IMR-90 (cell line): ENCODE results near the gene SEC11A. TPM values are rescaled to one million over a fixed set of nuclear protein-coding genes. Genes with fewer than 3 reads are reported as not detected.

Source experiments
- ATAC-seq: fragments of 200-7000 bp; cut with Tn5 transposase; 2 replicates; pipeline ENCODE4 v1.9.1; 2020; ENCODE audit warnings: low read depth, mild to moderate bottlenecking, moderate library complexity
- BruUV-seq: library from RNA; stranded (reverse); fragments of 400-500 nt; replicated peaks from 2 replicates; lab custom pipeline; 2021; lab: Mats Ljungman, UMichigan
- CTCF ChIA-PET: fragments of 300-600 bp; formaldehyde crosslinking; extraction: SDS; loops from one replicate; lab custom pipeline; 2021; ENCODE audit warnings: antibody characterized with exemption; lab: Yijun Ruan, JAX
- POLR2A ChIA-PET: fragments of 300-600 bp; sonication (Branson Sonifier 250); formaldehyde crosslinking; loops from one replicate; lab custom pipeline; 2022; ENCODE audit warnings: antibody characterized with exemption; ENCODE audit not compliant: unreplicated experiment; lab: Charles Lee
- DNase-seq: peaks from one replicate; pipeline ENCODE4 v3.0.0; 2013
- H2AFZ ChIP-seq: replicated peaks from 2 replicates; pipeline ENCODE3; 2013; ENCODE audit warnings: low read length, mild to moderate bottlenecking; ENCODE audit not compliant: poor library complexity
- H2AK5ac ChIP-seq: 2 replicates; pipeline ENCODE4 v1.6.1; 2013; ENCODE audit warnings: low read depth, low read length, inconsistent platforms
- H2AK9ac ChIP-seq: replicated peaks from 2 replicates; pipeline ENCODE3; 2013; ENCODE audit warnings: mild to moderate bottlenecking, low read depth, low read length, moderate library complexity; ENCODE audit not compliant: poor library complexity
- H2BK120ac ChIP-seq: 2 replicates; pipeline ENCODE4 v1.6.1; 2013; ENCODE audit warnings: low read depth, low read length, inconsistent platforms
- H2BK15ac ChIP-seq: 3 replicates; pipeline ENCODE4 v1.6.1; 2013; ENCODE audit warnings: low read depth, low read length, inconsistent platforms
- H2BK20ac ChIP-seq: 2 replicates; pipeline ENCODE4 v1.6.1; 2013; ENCODE audit warnings: low read depth, mild to moderate bottlenecking, inconsistent platforms, low read length, moderate library complexity
- H2BK5ac ChIP-seq: 2 replicates; pipeline ENCODE4 v1.6.1; 2013; ENCODE audit warnings: mild to moderate bottlenecking, low read depth, low read length, inconsistent platforms; ENCODE audit not compliant: poor library complexity, severe bottlenecking
- H3K14ac ChIP-seq: replicated peaks from 2 replicates; pipeline ENCODE4 v1.6.1; 2013; ENCODE audit warnings: low read depth, low read length, inconsistent platforms
- H3K18ac ChIP-seq: 2 replicates; pipeline ENCODE4 v1.6.1; 2013; ENCODE audit warnings: low read depth, low read length, control low read depth
- H3K23ac ChIP-seq: 2 replicates; pipeline ENCODE4 v1.6.1; 2013; ENCODE audit warnings: low read depth, low read length, inconsistent platforms
- H3K27ac ChIP-seq: 2 replicates; pipeline ENCODE4 v1.5.1; 2013; ENCODE audit warnings: mild to moderate bottlenecking, control low read depth, low read length; ENCODE audit not compliant: insufficient read depth
- H3K27me3 ChIP-seq: 2 replicates; pipeline ENCODE4 v1.6.1; 2013; ENCODE audit warnings: low read length; ENCODE audit not compliant: control insufficient read depth, insufficient read depth
- H3K36me3 ChIP-seq: 2 replicates; pipeline ENCODE4 v1.6.1; 2013; ENCODE audit warnings: low read length, mixed read lengths; ENCODE audit not compliant: control insufficient read depth, insufficient read depth
- H3K4ac ChIP-seq: 2 replicates; pipeline ENCODE4 v1.6.1; 2013; ENCODE audit warnings: low read depth, low read length, inconsistent platforms
- H3K4me1 ChIP-seq: 2 replicates; pipeline ENCODE4 v1.6.1; 2013; ENCODE audit warnings: low read length, mixed read lengths; ENCODE audit not compliant: control insufficient read depth, insufficient read depth
- H3K4me2 ChIP-seq: 2 replicates; pipeline ENCODE4 v1.6.1; 2013; ENCODE audit warnings: low read depth, mild to moderate bottlenecking, control low read depth, low read length, moderate library complexity
- H3K4me3 ChIP-seq: 2 replicates; pipeline ENCODE4 v1.5.1; 2013; ENCODE audit warnings: low read depth, mild to moderate bottlenecking, control low read depth, low read length, moderate library complexity; ENCODE audit not compliant: insufficient read depth
- H3K56ac ChIP-seq: 2 replicates; pipeline ENCODE4 v1.6.1; 2013; ENCODE audit warnings: low read length, inconsistent platforms; ENCODE audit not compliant: insufficient read depth; ENCODE audit errors: extremely low read depth
- H3K79me1 ChIP-seq, 2 experiments: 2 replicates each; pipeline ENCODE4 v1.6.1; 2013; ENCODE audit warnings: low read length in 2 of 2, inconsistent platforms in 1 of 2, low read depth in 1 of 2
- H3K9ac ChIP-seq: 2 replicates; pipeline ENCODE4 v1.6.1; 2013; ENCODE audit warnings: low read depth, low read length, control low read depth
- H3K9me1 ChIP-seq: 2 replicates; pipeline ENCODE4 v1.6.1; 2013; ENCODE audit warnings: low read length, inconsistent platforms; ENCODE audit not compliant: insufficient read depth
- H3K9me3 ChIP-seq: 2 replicates; pipeline ENCODE4 v1.6.1; 2013; ENCODE audit warnings: low read length; ENCODE audit not compliant: control insufficient read depth, insufficient read depth
- H4K20me1 ChIP-seq: 2 replicates; pipeline ENCODE4 v1.6.1; 2013; ENCODE audit warnings: low read length, inconsistent platforms; ENCODE audit not compliant: insufficient read depth
- H4K5ac ChIP-seq: 2 replicates; pipeline ENCODE4 v1.6.1; 2013; ENCODE audit warnings: mild to moderate bottlenecking, low read depth, low read length, control low read depth
- H4K8ac ChIP-seq, 2 experiments: 2 replicates each; pipeline ENCODE4 v1.6.1; 2013; ENCODE audit warnings: low read depth in 2 of 2, low read length in 2 of 2, control low read depth in 1 of 2, inconsistent platforms in 1 of 2
- H4K91ac ChIP-seq: 2 replicates; pipeline ENCODE4 v1.6.1; 2013; ENCODE audit warnings: low read depth, low read length, inconsistent platforms; ENCODE audit not compliant: insufficient read depth
- BHLHE40 ChIP-seq: fragments of 150-350 bp; IDR thresholded peaks from 2 replicates; pipeline ENCODE4 v1.6.1; 2016; ENCODE audit warnings: mild to moderate bottlenecking, low read depth, low read length
- CEBPB ChIP-seq: IDR thresholded peaks from 2 replicates; pipeline ENCODE4 v1.6.1; 2012; ENCODE audit warnings: low read depth, low read length, improper control_type of control experiment
- CHD1 ChIP-seq: IDR thresholded peaks from 2 replicates; pipeline ENCODE4 v1.6.1; 2012; ENCODE audit warnings: low read depth, low read length, improper control_type of control experiment
- CTCF ChIP-seq: conservative IDR thresholded peaks from 2 replicates; pipeline ENCODE4 v1.5.1; 2012; ENCODE audit warnings: mild to moderate bottlenecking, low read depth, low read length, improper control_type of control experiment
- FOS ChIP-seq: fragments of 150-350 bp; IDR thresholded peaks from 2 replicates; pipeline ENCODE4 v1.6.1; 2016; ENCODE audit warnings: low read depth, low read length
- MAFK ChIP-seq: IDR thresholded peaks from 2 replicates; pipeline ENCODE4 v1.6.1; 2012; ENCODE audit warnings: low read depth, low read length, improper control_type of control experiment
- MAZ ChIP-seq: IDR thresholded peaks from 2 replicates; pipeline ENCODE4 v1.6.1; 2012; ENCODE audit warnings: low read depth, mild to moderate bottlenecking, low read length, improper control_type of control experiment, moderate library complexity, borderline replicate concordance
- MXI1 ChIP-seq: IDR thresholded peaks from 2 replicates; pipeline ENCODE4 v1.6.1; 2012; ENCODE audit warnings: low read depth, mild to moderate bottlenecking, low read length, moderate library complexity, borderline replicate concordance
- NFE2L2 ChIP-seq: fragments of 150-350 bp; IDR thresholded peaks from 2 replicates; pipeline ENCODE4 v1.6.1; 2016; ENCODE audit warnings: low read depth, mild to moderate bottlenecking, low read length
- POLR2A ChIP-seq: IDR thresholded peaks from 2 replicates; pipeline ENCODE4 v1.6.1; 2012; ENCODE audit warnings: mild to moderate bottlenecking, low read depth, low read length
- RCOR1 ChIP-seq: IDR thresholded peaks from 2 replicates; pipeline ENCODE4 v1.6.1; 2012; ENCODE audit warnings: mild to moderate bottlenecking, low read length, improper control_type of control experiment; ENCODE audit not compliant: insufficient replicate concordance
- RFX5 ChIP-seq: IDR thresholded peaks from 2 replicates; pipeline ENCODE4 v1.8.0; 2012; ENCODE audit warnings: low read depth, mild to moderate bottlenecking, low read length, moderate library complexity
- USF2 ChIP-seq: fragments of 150-350 bp; IDR thresholded peaks from 2 replicates; pipeline ENCODE4 v1.6.1; 2017; ENCODE audit warnings: mild to moderate bottlenecking, antibody characterized with exemption, low read length, low read depth
- WGBS, 2 experiments: methylation state at CpG; one replicate each; pipeline versions ENCODE4 v1.1.5 to v1.1.7; 2013; ENCODE audit warnings: missing lambda C conversion rate in 2 of 2; ENCODE audit not compliant: insufficient read length in 1 of 2; ENCODE audit errors: extremely low coverage in 2 of 2; 5-methylcytosine and 5-hydroxymethylcytosine counted together
- dilution Hi-C: fragments of 300-500 bp; cut with HindIII; formaldehyde crosslinking; loops from one replicate; pipeline ENCODE4 v1.14.3; 2018; ENCODE audit warnings: low sequenced_read_pairs; ENCODE audit not compliant: unreplicated experiment
- in situ Hi-C: fragments of 300-500 bp; cut with MboI; formaldehyde crosslinking; loops from 3 replicates; pipeline ENCODE4 v1.14.3; 2019; ENCODE audit warnings: low sequenced_read_pairs, inconsistent platforms, mixed read lengths
- intact Hi-C: fragments of 100-400 bp; cut with micrococcal nuclease; formaldehyde crosslinking; loops from 2 replicates; pipeline ENCODE4 v1.10.0; 2022
- polyA plus RNA-seq, 3 experiments: library from polyadenylated mRNA; depleted of rRNA; stranded (reverse); fragments of >200 nt; gene quantifications; 2 replicates each; pipeline ENCODE4 v1.2.3, GENCODE V29; 2012; ENCODE audit warnings: low replicate concordance in 1 of 3
- total RNA-seq: library from RNA; depleted of rRNA; stranded (reverse); fragments of >200 nt; gene quantifications from 2 replicates; pipeline ENCODE4 v1.2.3, GENCODE V29; 2012

Gene SEC11A
- total and polyA plus RNA-seq, 2 of the 4 experiments (the other 2 are of a cell fraction), result 62.4 to 108 TPM

- H2AK5ac ChIP-seq, result no peak overlapping the region
- H3K4me3 ChIP-seq, result no peak overlapping the region
- peaks cover 13% of the 10 kb centered on the region; the same call in 1 of the 2 replicates for H4K20me1 ChIP-seq
- no peak overlapping the region for H3K14ac ChIP-seq
- no peak overlapping the region for H3K27ac ChIP-seq
- H3K9me3 ChIP-seq, result no peaks in the 10 kb centered on the region
- in situ Hi-C loops (no loop called here), intact Hi-C loops (no loop called here), dilution Hi-C loops (no loop called here)
- CTCF ChIA-PET, result no interaction called here
- H3K56ac ChIP-seq, result no peak overlapping the region
- no CpG with 5 or more reads among the region's 8 CpGs for WGBS, 2 experiments
- H2AFZ ChIP-seq, result no peak overlapping the region
- no peak overlapping the region for H3K23ac ChIP-seq
- H2BK15ac ChIP-seq, result no peak overlapping the region
- H3K27me3 ChIP-seq, result no peaks in the 10 kb centered on the region
- DNase-seq, result no peak
- H4K5ac ChIP-seq, result no peak overlapping the region
- BruUV-seq, result no TSS peak
- H2BK20ac ChIP-seq, result no peak overlapping the region
- no peak overlapping the region for H3K9ac ChIP-seq
- no peaks in the 10 kb centered on the region; the same call in 1 of the 2 replicates for H3K4me1 ChIP-seq
- no peak overlapping the region for H4K8ac ChIP-seq
- no peak overlapping the region for H3K4ac ChIP-seq
- H3K79me1 ChIP-seq, result peaks cover 13 to 59% of the 10 kb centered on the region in 2 experiments
- H2AK9ac ChIP-seq, result no peak overlapping the region
- H2BK5ac ChIP-seq, result no peak overlapping the region
- no peak overlapping the region for H2BK120ac ChIP-seq
- no peak overlapping the region for H3K18ac ChIP-seq
- TF ChIP-seq MXI1 (no peak), BHLHE40 (no peak), USF2 (no peak), MAZ (no peak), NFE2L2 (no peak), CEBPB (no peak), RFX5 (no peak), MAFK (no peak), FOS (no peak), POLR2A (no peak), CTCF (no peak), RCOR1 (no peak), CHD1 (no peak)
- 0 out of 2 replicates have a peak, but pooled peaks cover 3% of the 10 kb centered on the region for H3K9me1 ChIP-seq
- POLR2A ChIA-PET, result no interaction called here
- ATAC-seq, result no peak
- no peak overlapping the region for H3K4me2 ChIP-seq
- H3K36me3 ChIP-seq, result peaks cover 14% of the 10 kb centered on the region
- H4K91ac ChIP-seq, result no peak overlapping the region
Measured at GRCh38 chr15:84690342-84690741, 25.6 kb downstream of the SEC11A start.
